Activated CD8-positive, alpha-beta memory T cell treated with anti-CD3 and anti-CD28 coated beads for 36 hours (primary cell): ENCODE data around the gene PCLO. TPM values are rescaled to one million over a fixed set of nuclear protein-coding genes. Genes with fewer than 3 reads are reported as not detected.
"Not testable (repeated sequence)": the region's sequence is repeated elsewhere in the genome, so short reads cannot be mapped to it uniquely, and the experiment has no call there.

Experiments used
- CTCF ChIA-PET: fragments of 350-600 bp; sonication (Branson Sonifier 250); formaldehyde crosslinking; loops from one replicate; lab custom pipeline; 2021; ENCODE audit warnings: antibody characterized with exemption; lab: Charles Lee
- POLR2A ChIA-PET: fragments of 350-600 bp; sonication (Branson Sonifier 250); formaldehyde crosslinking; loops from one replicate; lab custom pipeline; 2021; ENCODE audit warnings: antibody characterized with exemption; lab: Charles Lee
- total RNA-seq, 2 experiments: library from RNA; stranded (reverse); gene quantifications; one replicate each; pipeline ENCODE4 v1.2.3, GENCODE V29; 2021

PCLO gene
- total RNA-seq, 2 experiments from 2014 or later: not detected

GRCh38 chr7:82975811-82976468, 186.7 kb downstream of the PCLO start:
- ChIA-PET CTCF (no interaction called here), POLR2A (no interaction called here)

- CTCF ChIA-PET: no interaction called here
- POLR2A ChIA-PET: no interaction called here
These were observed 190.5 kb downstream of the PCLO start for GRCh38 chr7:82972135-82972534.

- CTCF ChIA-PET: no interaction called here
- POLR2A ChIA-PET: no interaction called here
These were observed 197.3 kb downstream of the PCLO start for GRCh38 chr7:82965088-82966036.

- CTCF ChIA-PET: no interaction called here
- POLR2A ChIA-PET: no interaction called here
These were observed 198.4 kb downstream of the PCLO start for GRCh38 chr7:82964150-82964882.

GRCh38 chr7:82961240-82961639, 201.4 kb downstream of the PCLO start:
- CTCF ChIA-PET: no interaction called here
- POLR2A ChIA-PET: no interaction called here

- ChIA-PET POLR2A (no interaction called here), CTCF (no interaction called here)
These were observed 203.2 kb downstream of the PCLO start for GRCh38 chr7:82959528-82959927.

GRCh38 chr7:82957521-82957920, 205.2 kb downstream of the PCLO start:
- ChIA-PET CTCF (no interaction called here), POLR2A (no interaction called here)

GRCh38 chr7:82953324-82954027, 209.2 kb downstream of the PCLO start:
- ChIA-PET CTCF (no interaction called here), POLR2A (no interaction called here)

- ChIA-PET CTCF (no interaction called here), POLR2A (no interaction called here)
These were observed 212.2 kb downstream of the PCLO start for GRCh38 chr7:82950436-82950835.

GRCh38 chr7:82945480-82945879, 217.2 kb downstream of the PCLO start:
- POLR2A ChIA-PET: no interaction called here
- CTCF ChIA-PET: no interaction called here

- CTCF ChIA-PET: no interaction called here
- POLR2A ChIA-PET: no interaction called here
These were observed 217.6 kb downstream of the PCLO start for GRCh38 chr7:82945056-82945455.

GRCh38 chr7:82932516-82932915, 230.2 kb downstream of the PCLO start:
- ChIA-PET POLR2A (no interaction called here), CTCF (no interaction called here)

GRCh38 chr7:82926477-82926876, 236.2 kb downstream of the PCLO start:
- POLR2A ChIA-PET: no interaction called here
- CTCF ChIA-PET: no interaction called here

GRCh38 chr7:82925331-82925730, 237.4 kb downstream of the PCLO start:
- ChIA-PET CTCF (interaction anchor here (0.6 kb wide), 2 partner anchors 106 to 323 kb away, joined by 3 read pairs; no protein-coding TSS in a partner anchor), POLR2A (no interaction called here)

- POLR2A ChIA-PET: no interaction called here
- CTCF ChIA-PET: no interaction called here
These were observed 256.2 kb downstream of the PCLO start for GRCh38 chr7:82906502-82906901.

GRCh38 chr7:82904871-82905270, 257.8 kb downstream of the PCLO start:
- CTCF ChIA-PET: no interaction called here
- POLR2A ChIA-PET: no interaction called here

- POLR2A ChIA-PET, CTCF ChIA-PET: not testable (repeated sequence)
These were observed 261.6 kb downstream of the PCLO start for GRCh38 chr7:82901098-82901497.

GRCh38 chr7:82897500-82897899, 265.2 kb downstream of the PCLO start:
- POLR2A ChIA-PET: no interaction called here
- CTCF ChIA-PET: no interaction called here

- CTCF ChIA-PET: not testable (repeated sequence)
These were observed 268.3 kb downstream of the PCLO start for GRCh38 chr7:82894341-82894740.

GRCh38 chr7:82886324-82886723, 276.4 kb downstream of the PCLO start:
- POLR2A ChIA-PET: no interaction called here
- CTCF ChIA-PET: no interaction called here

More at GRCh38 chr7:82894341-82894740, 268.3 kb downstream of the PCLO start:
- POLR2A ChIA-PET: not testable (repeated sequence)
